ENCODE data around the gene CHCHD3.

- TF ChIP-seq CTCF (IDR thresholded peaks at IDR 0.05) (no peak), ZFX (IDR thresholded peaks at IDR 0.05; ENCODE audit: borderline replicate concordance) (no peak)
Measured at GRCh38 chr7:133047321-133047720, 34.6 kb downstream of the CHCHD3 start.

Measured in 22Rv1 (cell line).